Measurements from ENCODE around the gene DES. TPM values are rescaled to one million over a fixed set of nuclear protein-coding genes. Genes with fewer than 3 reads are reported as not detected.

The DES gene
- total and polyA plus RNA-seq, 2 of the 4 experiments (the other 2 are of a cell fraction) = 4.3 to 4.9 TPM

DNA sequence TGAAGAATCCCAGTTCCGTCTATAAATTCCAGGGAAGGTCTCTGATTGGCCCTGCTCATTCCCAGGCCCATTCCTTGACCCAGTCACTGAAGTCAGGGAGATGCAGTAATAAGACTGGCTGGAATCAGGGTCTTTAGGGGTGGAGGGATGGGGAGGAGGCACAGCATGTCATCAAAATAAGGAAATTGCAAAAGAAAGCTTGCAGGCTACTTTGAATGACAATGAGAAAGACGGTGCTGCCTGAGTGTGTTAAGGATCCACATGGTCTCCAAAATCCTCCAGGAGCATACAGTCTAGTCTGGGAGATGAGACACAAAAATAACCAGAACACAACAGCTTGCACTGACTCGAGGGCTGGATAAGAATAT lies 2.0 kb upstream of the DES start:
- WGBS, 2 experiments (ENCODE audit: extremely low coverage in 2 of 2, insufficient read length in 1 of 2) = no CpG with 5 or more reads among the region's 3 CpGs
- Histone ChIP-seq H4K20me1 (ENCODE audit: insufficient read depth, low read length) (no peaks in the 10 kb centered on the region), H3K27me3 (ENCODE audit: control insufficient read depth, insufficient read depth, low read length) (peaks cover 7% of the 10 kb centered on the region), H3K4ac (ENCODE audit: low read depth, low read length) (no peak overlapping the region), H4K5ac (ENCODE audit: low read depth, low read length) (no peak overlapping the region), H4K8ac (ENCODE audit: low read depth in 2 of 2, low read length in 2 of 2) (no peak overlapping the region), H3K4me1 (ENCODE audit: control insufficient read depth, insufficient read depth, low read length) (peaks cover 5% of the 10 kb centered on the region; the same call in 1 of the 2 replicates), H2AFZ (replicated peaks; ENCODE audit: low read length, poor library complexity) (no peak overlapping the region), H2BK120ac (ENCODE audit: low read depth, low read length) (no peak overlapping the region), H3K18ac (ENCODE audit: low read depth, low read length) (no peak overlapping the region), H3K27ac (ENCODE audit: insufficient read depth, low read length) (no peak overlapping the region), H3K56ac (ENCODE audit: extremely low read depth, insufficient read depth, low read length) (no peak overlapping the region), H3K23ac (ENCODE audit: low read depth, low read length) (no peak overlapping the region), H3K4me3 (ENCODE audit: insufficient read depth, low read depth, low read length) (no peak overlapping the region), H2BK20ac (ENCODE audit: low read depth, low read length) (no peak overlapping the region), H3K36me3 (ENCODE audit: control insufficient read depth, insufficient read depth, low read length) (no peaks in the 10 kb centered on the region), H2AK5ac (ENCODE audit: low read depth, low read length) (no peak overlapping the region), H2BK5ac (ENCODE audit: low read depth, low read length, poor library complexity, severe bottlenecking) (no peak overlapping the region), H3K14ac (replicated peaks; ENCODE audit: low read depth, low read length) (no peak overlapping the region), H3K4me2 (ENCODE audit: low read depth, low read length) (no peak overlapping the region), H3K79me1 (ENCODE audit: low read depth in 1 of 2, low read length in 2 of 2) (no peaks in the 10 kb centered on the region), H3K9me3 (ENCODE audit: control insufficient read depth, insufficient read depth, low read length) (no peaks in the 10 kb centered on the region; the same call in 1 of the 2 replicates), H2AK9ac (replicated peaks; ENCODE audit: low read depth, low read length, poor library complexity) (no peak overlapping the region), H2BK15ac (ENCODE audit: low read depth, low read length) (no peak overlapping the region), H3K9me1 (ENCODE audit: insufficient read depth, low read length) (0 out of 2 replicates have a peak, but pooled peaks cover 5% of the 10 kb centered on the region), H4K91ac (ENCODE audit: insufficient read depth, low read depth, low read length) (no peak overlapping the region), H3K9ac (ENCODE audit: low read depth, low read length) (no peak overlapping the region)
- intact Hi-C loops (cut with micrococcal nuclease) (no loop called here), dilution Hi-C loops (cut with HindIII; ENCODE audit: low sequenced_read_pairs, unreplicated experiment) (no loop called here), in situ Hi-C loops (cut with MboI; ENCODE audit: low sequenced_read_pairs) (no loop called here)
- TF ChIP-seq CEBPB (IDR thresholded peaks at IDR 0.05; ENCODE audit: low read depth, low read length) (no peak), FOS (IDR thresholded peaks at IDR 0.05; ENCODE audit: low read depth, low read length) (no peak), SMC3 (IDR thresholded peaks at IDR 0.05; ENCODE audit: low read depth, low read length) (no peak), MAFK (IDR thresholded peaks at IDR 0.05; ENCODE audit: low read depth, low read length) (no peak), RAD21 (IDR thresholded peaks at IDR 0.05; ENCODE audit: low read length) (no peak), RFX5 (IDR thresholded peaks at IDR 0.05; ENCODE audit: low read depth, low read length) (no peak), MXI1 (IDR thresholded peaks at IDR 0.05; ENCODE audit: borderline replicate concordance, low read depth, low read length) (no peak), RCOR1 (IDR thresholded peaks at IDR 0.05; ENCODE audit: insufficient replicate concordance, low read length) (no peak), CHD1 (IDR thresholded peaks at IDR 0.05; ENCODE audit: low read depth, low read length) (no peak), BHLHE40 (IDR thresholded peaks at IDR 0.05; ENCODE audit: low read depth, low read length) (no peak), MAZ (IDR thresholded peaks at IDR 0.05; ENCODE audit: borderline replicate concordance, low read depth, low read length) (no peak)
- TF ChIP-seq, protein P1, sequence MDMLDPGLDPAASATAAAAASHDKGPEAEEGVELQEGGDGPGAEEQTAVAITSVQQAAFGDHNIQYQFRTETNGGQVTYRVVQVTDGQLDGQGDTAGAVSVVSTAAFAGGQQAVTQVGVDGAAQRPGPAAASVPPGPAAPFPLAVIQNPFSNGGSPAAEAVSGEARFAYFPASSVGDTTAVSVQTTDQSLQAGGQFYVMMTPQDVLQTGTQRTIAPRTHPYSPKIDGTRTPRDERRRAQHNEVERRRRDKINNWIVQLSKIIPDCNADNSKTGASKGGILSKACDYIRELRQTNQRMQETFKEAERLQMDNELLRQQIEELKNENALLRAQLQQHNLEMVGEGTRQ (IDR thresholded peaks at IDR 0.05; ENCODE audit: low read depth, low read length) = no peak
- TF ChIP-seq, protein P2, sequence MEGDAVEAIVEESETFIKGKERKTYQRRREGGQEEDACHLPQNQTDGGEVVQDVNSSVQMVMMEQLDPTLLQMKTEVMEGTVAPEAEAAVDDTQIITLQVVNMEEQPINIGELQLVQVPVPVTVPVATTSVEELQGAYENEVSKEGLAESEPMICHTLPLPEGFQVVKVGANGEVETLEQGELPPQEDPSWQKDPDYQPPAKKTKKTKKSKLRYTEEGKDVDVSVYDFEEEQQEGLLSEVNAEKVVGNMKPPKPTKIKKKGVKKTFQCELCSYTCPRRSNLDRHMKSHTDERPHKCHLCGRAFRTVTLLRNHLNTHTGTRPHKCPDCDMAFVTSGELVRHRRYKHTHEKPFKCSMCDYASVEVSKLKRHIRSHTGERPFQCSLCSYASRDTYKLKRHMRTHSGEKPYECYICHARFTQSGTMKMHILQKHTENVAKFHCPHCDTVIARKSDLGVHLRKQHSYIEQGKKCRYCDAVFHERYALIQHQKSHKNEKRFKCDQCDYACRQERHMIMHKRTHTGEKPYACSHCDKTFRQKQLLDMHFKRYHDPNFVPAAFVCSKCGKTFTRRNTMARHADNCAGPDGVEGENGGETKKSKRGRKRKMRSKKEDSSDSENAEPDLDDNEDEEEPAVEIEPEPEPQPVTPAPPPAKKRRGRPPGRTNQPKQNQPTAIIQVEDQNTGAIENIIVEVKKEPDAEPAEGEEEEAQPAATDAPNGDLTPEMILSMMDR (conservative IDR thresholded peaks at IDR 0.05; ENCODE audit: low read depth, low read length) = no peak
- TF ChIP-seq, protein P3, sequence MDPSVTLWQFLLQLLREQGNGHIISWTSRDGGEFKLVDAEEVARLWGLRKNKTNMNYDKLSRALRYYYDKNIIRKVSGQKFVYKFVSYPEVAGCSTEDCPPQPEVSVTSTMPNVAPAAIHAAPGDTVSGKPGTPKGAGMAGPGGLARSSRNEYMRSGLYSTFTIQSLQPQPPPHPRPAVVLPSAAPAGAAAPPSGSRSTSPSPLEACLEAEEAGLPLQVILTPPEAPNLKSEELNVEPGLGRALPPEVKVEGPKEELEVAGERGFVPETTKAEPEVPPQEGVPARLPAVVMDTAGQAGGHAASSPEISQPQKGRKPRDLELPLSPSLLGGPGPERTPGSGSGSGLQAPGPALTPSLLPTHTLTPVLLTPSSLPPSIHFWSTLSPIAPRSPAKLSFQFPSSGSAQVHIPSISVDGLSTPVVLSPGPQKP (IDR thresholded peaks at IDR 0.05; ENCODE audit: borderline replicate concordance, low read depth, low read length) = no peak
- no TSS peak for BruUV-seq (replicated peaks)
- ChIA-PET POLR2A (ENCODE audit: unreplicated experiment) (no interaction called here), CTCF (interaction anchor here (1.4 kb wide), 1 partner anchor 114 kb away, joined by 3 read pairs; no protein-coding TSS in a partner anchor)
- ATAC-seq (ENCODE audit: low read depth) (no peak), DNase-seq (no peak)
